Peyer's patch (tissue), 4 donors: ENCODE data around the gene KLRB1.

Source experiments
- CTCF ChIP-seq, 6 experiments: fragments of 450-650 bp in 4 of 6; fragments of 200-600 bp in 2 of 6; sonication (generic) in 1 of 6; IDR thresholded peaks; one replicate each; pipeline ENCODE4 v1.5.1; 2017 to 2019; ENCODE audit warnings: antibody characterized with exemption in 6 of 6, mild to moderate bottlenecking in 3 of 6, moderate library complexity in 1 of 6
- POLR2A ChIP-seq, 2 donors: fragments of 450-650 bp; IDR thresholded peaks; one replicate each; pipeline ENCODE4 v1.5.1; 2017; ENCODE audit warnings: antibody characterized with exemption in 2 of 2, mild to moderate bottlenecking in 2 of 2, moderate library complexity in 2 of 2

DNA sequence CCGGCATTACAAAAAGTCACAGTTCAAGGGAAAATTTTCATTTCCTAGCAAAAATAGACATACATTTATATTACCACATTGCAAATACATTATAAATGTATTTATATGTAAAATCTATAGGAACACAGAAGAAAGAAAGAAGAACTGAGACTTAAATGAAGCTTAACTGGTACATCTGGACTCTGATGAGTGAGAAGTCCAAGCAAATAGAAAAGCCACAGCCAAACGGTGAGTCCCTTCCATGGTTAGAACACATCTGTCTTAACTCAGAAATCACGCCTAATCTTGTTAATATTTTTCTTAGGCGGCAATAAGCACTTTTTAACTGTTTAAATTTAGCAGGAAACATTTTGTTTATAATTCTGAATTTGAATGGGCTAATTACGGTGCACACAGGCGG, 9.4 kb upstream of the KLRB1 start:
- TF ChIP-seq CTCF (IDR thresholded peaks at IDR 0.05) (no peak), POLR2A (IDR thresholded peaks at IDR 0.05) (no peak)
